Rectal smooth muscle tissue (tissue), 1 donor: ENCODE results near the gene UBTD1.
"Not testable (repeated sequence)": the region's sequence is repeated elsewhere in the genome, so short reads cannot be mapped to it uniquely, and the experiment has no call there.

Experiments
- H3K27ac ChIP-seq: one replicate; pipeline ENCODE4 v1.7.0; 2013; ENCODE audit warnings: low read depth, low read length, inconsistent platforms
- H3K27me3 ChIP-seq: one replicate; pipeline ENCODE4 v1.7.0; 2013; ENCODE audit warnings: low read length; ENCODE audit not compliant: control insufficient read depth, insufficient read depth
- H3K36me3 ChIP-seq: one replicate; pipeline ENCODE4 v1.7.0; 2013; ENCODE audit warnings: low read length; ENCODE audit not compliant: control insufficient read depth, insufficient read depth
- H3K4me1 ChIP-seq: one replicate; pipeline ENCODE4 v1.7.0; 2013; ENCODE audit warnings: low read length; ENCODE audit not compliant: control insufficient read depth, insufficient read depth
- H3K4me3 ChIP-seq: one replicate; pipeline ENCODE4 v1.7.0; 2013; ENCODE audit warnings: low read length
- H3K9ac ChIP-seq: one replicate; pipeline ENCODE4 v1.7.0; 2013; ENCODE audit warnings: low read length

UBTD1 gene

DNA sequence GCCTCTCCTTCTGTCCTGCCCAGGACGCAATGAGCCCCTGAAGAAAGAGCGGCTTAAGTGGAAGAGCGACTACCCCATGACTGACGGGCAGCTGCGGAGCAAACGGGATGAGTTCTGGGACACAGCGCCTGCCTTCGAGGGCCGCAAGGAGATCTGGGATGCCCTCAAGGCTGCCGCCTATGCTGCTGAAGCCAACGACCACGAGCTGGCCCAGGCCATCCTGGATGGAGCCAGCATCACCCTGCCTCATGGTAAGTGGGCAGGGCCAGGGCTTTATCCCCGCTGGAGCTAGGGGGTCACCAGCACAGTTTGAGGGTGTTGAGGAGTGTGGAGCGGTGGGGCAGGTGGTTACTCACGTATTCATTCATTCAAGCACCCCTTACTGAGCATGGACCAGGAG lies 69.2 kb downstream of the UBTD1 start:
- no peak overlapping the region for H3K4me3 ChIP-seq
- H3K9ac ChIP-seq = no peak overlapping the region
- H3K27me3 ChIP-seq = no peaks in the 10 kb centered on the region
- no peak overlapping the region for H3K27ac ChIP-seq
- H3K4me1 ChIP-seq = no peaks in the 10 kb centered on the region
- peaks cover 3% of the 10 kb centered on the region for H3K36me3 ChIP-seq

DNA sequence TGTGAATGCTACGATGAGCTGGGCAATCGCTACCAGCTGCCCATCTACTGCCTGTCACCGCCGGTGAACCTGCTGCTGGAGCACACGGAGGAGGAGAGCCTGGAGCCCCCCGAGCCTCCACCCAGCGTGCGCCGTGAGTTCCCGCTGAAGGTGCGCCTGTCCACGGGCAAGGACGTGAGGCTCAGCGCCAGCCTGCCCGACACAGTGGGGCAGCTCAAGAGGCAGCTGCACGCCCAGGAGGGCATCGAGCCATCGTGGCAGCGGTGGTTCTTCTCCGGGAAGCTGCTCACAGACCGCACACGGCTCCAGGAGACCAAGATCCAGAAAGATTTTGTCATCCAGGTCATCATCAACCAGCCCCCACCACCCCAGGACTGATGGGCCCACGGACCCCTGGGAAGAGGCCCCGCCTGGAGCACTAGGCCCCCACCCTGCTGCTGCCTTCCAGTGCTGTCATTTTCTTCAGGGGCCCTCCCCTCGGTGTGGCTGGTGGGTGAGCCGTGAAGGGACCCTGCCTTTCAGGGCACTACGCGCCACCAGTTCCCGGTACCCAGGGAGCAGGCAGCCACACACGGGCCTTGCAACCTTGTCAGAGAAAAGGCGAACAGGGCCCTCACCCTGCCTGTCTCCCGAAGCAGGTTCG lies 71.5 kb downstream of the UBTD1 start:
- Histone ChIP-seq H3K4me1 (no peaks in the 10 kb centered on the region), H3K27ac (no peak overlapping the region), H3K9ac (no peak overlapping the region)

DNA sequence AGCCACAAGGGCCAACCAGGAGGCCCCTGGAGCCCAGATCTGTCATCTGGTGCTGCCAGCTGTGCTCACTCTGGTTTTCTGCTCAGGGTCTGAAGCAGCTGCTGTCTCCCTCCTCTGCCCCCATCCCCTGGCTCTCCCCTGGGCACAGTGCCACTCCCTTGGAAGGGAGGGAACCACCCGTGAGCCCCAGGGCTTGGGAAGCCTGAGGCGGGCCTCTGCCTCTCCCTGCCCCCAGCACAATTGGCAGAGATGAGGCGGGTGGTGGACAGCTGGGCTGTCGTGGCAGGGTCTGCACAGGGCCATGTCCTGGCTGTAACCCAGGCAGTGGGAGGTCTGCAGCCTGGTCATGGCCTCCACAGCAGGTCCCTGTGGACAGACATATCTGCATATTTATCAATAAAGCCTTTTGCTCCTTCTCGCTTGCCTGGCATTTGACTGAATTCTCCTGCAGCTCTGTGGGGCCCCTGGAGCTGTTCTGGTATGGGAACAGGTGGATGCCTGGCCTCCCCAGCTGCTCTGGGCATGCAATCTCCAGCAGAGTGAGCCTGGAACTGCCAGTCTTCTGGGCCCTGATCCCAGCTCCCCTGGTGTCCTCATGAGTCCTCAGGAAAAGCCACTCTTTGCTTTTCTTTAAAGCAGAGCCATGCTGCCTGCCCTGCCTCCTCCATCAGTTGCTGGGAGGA lies 72.2 kb downstream of the UBTD1 start:
- no peak overlapping the region for H3K9ac ChIP-seq
- no peaks in the 10 kb centered on the region for H3K4me1 ChIP-seq
- no peak overlapping the region for H3K27ac ChIP-seq
- H3K27me3 ChIP-seq = no peaks in the 10 kb centered on the region
- peaks cover 3% of the 10 kb centered on the region for H3K36me3 ChIP-seq
- no peak overlapping the region for H3K4me3 ChIP-seq

More for the DNA sequence above, 71.5 kb downstream of the UBTD1 start:
- Histone ChIP-seq H3K27me3 (no peaks in the 10 kb centered on the region), H3K36me3 (peaks cover 3% of the 10 kb centered on the region), H3K4me3 (no peak overlapping the region)

DNA sequence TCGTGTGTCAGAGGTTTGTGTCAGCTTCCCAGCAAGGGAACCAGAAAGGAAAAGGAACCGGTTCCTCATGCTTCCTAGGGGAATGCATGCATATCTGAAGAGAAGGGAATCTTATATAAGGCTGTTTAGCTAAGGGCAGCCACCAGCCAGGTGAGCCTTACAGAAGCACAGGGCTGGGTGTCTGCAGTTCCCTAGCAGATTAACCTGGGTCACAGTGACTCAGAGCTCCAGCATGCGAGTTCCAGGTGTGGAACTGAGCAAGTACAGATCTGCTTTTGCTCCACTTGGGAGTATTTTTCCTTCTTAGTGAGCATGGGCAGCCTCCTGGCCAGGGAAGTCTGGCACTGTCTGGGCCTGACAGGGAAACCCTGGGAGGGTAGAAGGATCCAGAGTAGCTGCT lies 72.9 kb downstream of the UBTD1 start:
- H3K27ac ChIP-seq = no peak overlapping the region
- no peaks in the 10 kb centered on the region for H3K4me1 ChIP-seq
- no peak overlapping the region for H3K4me3 ChIP-seq

DNA sequence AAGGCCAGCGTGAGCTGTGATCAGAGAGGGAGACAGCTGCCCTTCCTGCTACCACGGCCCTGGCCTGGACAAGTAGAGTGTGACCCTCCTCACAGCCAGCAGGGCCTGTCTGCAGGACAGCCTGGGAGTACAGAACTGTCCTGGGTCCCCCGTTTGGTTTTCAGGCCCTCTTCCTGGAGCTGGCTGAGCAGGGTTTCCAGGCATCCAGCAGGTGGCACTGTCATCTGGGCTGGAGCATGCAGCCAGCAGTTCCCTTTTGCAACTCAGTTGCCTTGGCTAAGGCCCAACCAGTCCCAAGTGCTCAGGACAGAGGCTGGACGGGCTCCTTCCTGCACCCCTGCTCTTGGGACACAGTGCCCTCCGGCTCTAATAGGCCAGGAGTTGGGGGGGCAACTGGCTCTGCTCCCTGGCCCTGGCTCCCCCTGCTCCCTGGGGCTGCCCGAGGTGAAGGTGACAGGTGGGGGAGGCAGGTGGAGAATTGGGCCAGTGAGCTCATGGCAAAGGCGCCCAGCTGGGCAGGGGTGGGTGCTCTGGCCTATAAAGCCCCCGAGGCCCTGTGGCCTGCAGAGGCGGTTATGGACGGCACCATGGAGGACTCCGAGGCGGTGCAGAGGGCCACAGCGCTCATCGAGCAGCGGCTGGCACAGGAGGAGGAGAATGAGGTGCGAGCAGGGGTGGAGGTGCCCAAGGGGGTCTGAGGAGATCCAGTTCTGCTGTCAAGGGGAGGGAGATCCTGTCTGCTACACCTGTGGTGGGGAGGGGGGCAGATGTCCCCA lies 73.7 kb downstream of the UBTD1 start, which contains the start of gene ANKRD2:
ANKRD2 (plus strand) TSS at position 566 of the 776 bp plus-strand sequence; CDS start at position 576, 10 bp downstream.
- Histone ChIP-seq H3K27ac (no peak within 1 kb of the TSS), H3K4me1 (no peaks in the 10 kb centered on the region), H3K4me3 (no peak within 1 kb of the TSS), H3K36me3 (peaks cover 3% of the 10 kb centered on the region), H3K9ac (no peak within 1 kb of the TSS), H3K27me3 (no peaks in the 10 kb centered on the region)

More for the DNA sequence above, 72.9 kb downstream of the UBTD1 start:
- Histone ChIP-seq H3K27me3 (no peaks in the 10 kb centered on the region), H3K9ac (no peak overlapping the region), H3K36me3 (peaks cover 3% of the 10 kb centered on the region)

DNA sequence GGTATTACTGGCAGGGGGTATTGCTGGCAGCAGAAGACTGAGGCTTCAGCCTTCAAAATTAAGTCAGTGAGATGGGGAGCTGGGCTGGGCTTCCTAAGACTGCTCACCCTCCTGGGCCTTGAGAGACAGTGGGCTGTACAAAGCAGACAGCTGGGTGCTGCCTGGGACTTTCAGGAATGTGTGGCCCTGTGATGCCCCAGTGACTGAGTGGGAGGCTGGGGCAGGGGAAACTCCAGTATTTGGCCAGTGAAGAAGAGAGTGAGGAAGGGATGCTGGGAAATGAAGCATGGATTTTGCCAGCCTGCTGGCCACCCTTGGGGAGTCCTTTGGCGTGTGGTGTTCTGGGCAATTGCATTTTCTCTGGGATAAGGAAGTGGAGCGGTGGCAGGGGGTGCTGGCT lies 74.3 kb downstream of the UBTD1 start:
- no peak overlapping the region for H3K4me3 ChIP-seq
- no peak overlapping the region for H3K9ac ChIP-seq
- no peak overlapping the region for H3K27ac ChIP-seq
- peaks cover 3% of the 10 kb centered on the region for H3K36me3 ChIP-seq
- H3K27me3 ChIP-seq = no peaks in the 10 kb centered on the region
- H3K4me1 ChIP-seq = no peaks in the 10 kb centered on the region

DNA sequence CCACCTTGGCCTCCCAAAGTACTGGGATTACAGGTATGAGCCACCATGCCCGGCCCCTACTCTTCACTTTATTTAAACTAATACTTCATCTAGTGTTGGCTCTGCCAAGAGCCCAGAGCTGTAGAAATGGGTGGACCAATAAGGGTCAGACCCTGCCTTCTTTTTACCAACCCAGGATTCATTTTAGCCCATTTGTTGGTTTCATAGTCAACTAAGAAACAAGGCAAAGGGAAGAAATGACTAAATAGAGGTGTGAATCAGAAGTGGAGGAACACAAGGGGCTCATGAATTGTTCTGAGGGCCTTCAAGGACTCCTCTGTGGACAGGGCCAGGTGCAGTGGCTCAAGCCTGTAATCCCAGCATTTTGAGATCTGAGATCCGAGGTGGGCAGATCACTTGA lies 74.9 kb downstream of the UBTD1 start:
- no peaks in the 10 kb centered on the region for H3K27me3 ChIP-seq
- H3K4me3 ChIP-seq = no peak overlapping the region
- H3K4me1 ChIP-seq = no peaks in the 10 kb centered on the region
- no peak overlapping the region for H3K27ac ChIP-seq
- H3K36me3 ChIP-seq = peaks cover 3% of the 10 kb centered on the region
- no peak overlapping the region for H3K9ac ChIP-seq

DNA sequence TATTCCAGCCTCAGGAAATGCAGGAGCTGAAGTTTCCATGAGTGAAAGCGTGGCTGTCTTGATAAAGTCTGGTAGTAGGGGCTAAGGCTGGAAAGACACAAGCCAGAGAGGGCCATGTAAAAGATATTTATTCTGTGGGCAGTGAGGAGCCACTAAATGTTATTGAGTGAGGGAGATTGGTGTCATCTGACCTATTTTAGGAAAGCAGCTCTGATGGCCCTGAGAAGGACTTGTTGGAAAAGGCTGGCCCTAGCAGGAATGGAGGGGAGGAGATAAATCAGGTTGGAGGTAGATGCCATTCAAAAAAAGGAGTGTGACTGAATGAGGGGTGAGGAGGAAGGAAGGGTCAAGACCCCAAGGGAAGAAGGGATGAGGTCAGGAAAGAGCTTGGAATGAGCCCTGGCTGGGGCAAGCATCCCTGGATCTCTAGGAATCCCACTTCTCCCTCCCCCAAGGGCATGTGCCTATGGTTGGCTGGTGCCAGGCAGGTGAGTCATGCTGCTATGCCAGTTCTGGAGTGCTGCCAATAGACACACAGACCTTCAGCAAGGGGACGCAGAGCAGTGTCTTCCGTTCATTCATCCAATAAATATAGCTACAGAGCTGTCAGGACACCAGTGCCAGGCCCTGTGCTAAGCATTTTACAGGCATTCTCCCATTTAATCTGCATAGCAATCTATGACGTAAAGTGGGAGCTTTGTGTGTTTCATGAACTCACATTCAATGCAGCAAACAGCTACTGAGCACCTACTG lies 75.8 kb downstream of the UBTD1 start:
- no peak overlapping the region for H3K4me3 ChIP-seq
- H3K27me3 ChIP-seq = no peaks in the 10 kb centered on the region
- H3K36me3 ChIP-seq = peaks cover 3% of the 10 kb centered on the region
- no peaks in the 10 kb centered on the region for H3K4me1 ChIP-seq
- H3K27ac ChIP-seq = no peak overlapping the region
- H3K9ac ChIP-seq = no peak overlapping the region

DNA sequence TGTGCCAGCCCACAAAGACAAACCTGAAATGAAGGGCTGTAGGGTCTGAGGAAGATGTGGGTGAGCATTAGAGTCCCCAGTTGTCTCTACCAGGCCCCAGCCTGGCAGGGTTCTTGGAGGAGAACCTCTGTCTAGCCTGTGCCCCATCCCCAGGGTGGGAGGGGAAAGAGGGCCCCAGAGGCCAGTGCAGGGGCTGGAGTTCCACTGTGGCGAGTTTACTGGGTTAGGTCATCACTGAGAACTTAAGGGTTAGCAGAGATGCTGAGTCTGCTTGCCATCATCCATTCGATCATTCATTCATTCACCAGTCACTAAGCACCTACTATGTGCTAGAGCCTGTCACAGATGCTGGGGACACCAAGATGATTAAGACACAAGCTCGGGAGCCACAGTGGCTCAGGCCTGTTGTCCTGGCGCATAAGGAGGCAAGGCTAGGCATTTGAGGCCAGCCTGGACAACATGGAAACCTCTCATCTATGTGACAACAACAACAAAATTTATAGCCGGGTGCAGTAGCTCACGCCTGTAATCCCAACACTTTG lies 76.5 kb downstream of the UBTD1 start:
- Histone ChIP-seq H3K4me1 (no peaks in the 10 kb centered on the region), H3K27ac (no peak overlapping the region), H3K36me3 (peaks cover 3% of the 10 kb centered on the region), H3K9ac (no peak overlapping the region), H3K27me3 (no peaks in the 10 kb centered on the region), H3K4me3 (no peak overlapping the region)

DNA sequence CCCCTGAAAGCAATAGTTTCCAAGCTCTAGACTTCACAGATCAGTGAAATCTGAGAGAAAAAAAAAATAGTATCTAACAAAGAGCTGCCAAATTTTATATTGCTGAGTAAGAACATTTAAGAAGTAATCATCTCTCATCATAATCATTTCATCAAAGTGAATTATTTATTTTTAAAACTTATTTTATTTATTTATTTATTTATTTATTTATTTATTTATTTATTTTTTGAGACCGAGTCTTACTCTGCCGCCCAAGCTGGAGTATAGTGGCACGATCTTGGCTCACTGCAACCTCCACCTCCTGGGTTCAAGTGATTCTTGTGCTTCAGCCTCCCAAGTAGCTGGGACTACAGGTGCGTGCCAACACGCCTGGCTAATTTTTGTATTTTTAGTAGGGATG lies 77.8 kb downstream of the UBTD1 start:
- H3K4me3 ChIP-seq, H3K27ac ChIP-seq, H3K9ac ChIP-seq, H3K36me3 ChIP-seq, H3K27me3 ChIP-seq, H3K4me1 ChIP-seq: not testable (repeated sequence)

DNA sequence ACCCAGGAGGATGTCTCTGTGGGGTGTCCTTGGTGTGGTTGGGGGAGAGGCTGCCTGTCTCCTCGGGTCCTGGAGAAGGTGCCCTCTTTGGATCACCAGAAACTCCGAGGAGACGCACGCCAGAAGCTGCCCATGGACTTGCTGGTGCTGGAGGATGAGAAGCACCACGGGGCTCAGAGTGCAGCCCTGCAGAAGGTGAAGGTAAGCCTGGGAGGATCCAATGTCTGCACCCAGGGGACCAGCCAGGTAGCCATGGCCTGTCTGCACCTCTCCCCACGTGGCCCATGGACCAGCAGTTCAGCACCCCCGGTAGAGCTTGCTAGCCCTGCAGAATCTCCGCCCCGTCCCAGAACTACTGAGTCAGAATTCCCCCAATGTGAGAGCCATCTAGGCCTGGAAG lies 79.0 kb downstream of the UBTD1 start:
- no peak overlapping the region for H3K9ac ChIP-seq
- no peaks in the 10 kb centered on the region for H3K27me3 ChIP-seq
- H3K4me3 ChIP-seq = no peak overlapping the region
- no peaks in the 10 kb centered on the region for H3K36me3 ChIP-seq
- no peak overlapping the region for H3K27ac ChIP-seq
- H3K4me1 ChIP-seq = no peaks in the 10 kb centered on the region
